Neuronal stem cell (in vitro differentiated cells): ENCODE data around the gene LRP1B.
A peak's percentile ranks its signal among the peaks of the same experiment; 100 is the strongest.

Experiments used
- DNase-seq: peaks from one replicate; pipeline ENCODE4 v3.0.0-alpha.2; 2013; ENCODE audit warnings: low spot score
- H2AFZ ChIP-seq: one replicate; pipeline ENCODE4 v1.6.1; 2013; ENCODE audit warnings: mild to moderate bottlenecking, low read length, inconsistent platforms
- H2AK5ac ChIP-seq: 2 replicates; pipeline ENCODE4 v1.6.1; 2013; ENCODE audit warnings: low read depth, mild to moderate bottlenecking, inconsistent platforms, low read length, moderate library complexity, mixed read lengths
- H2BK120ac ChIP-seq: 2 replicates; pipeline ENCODE4 v1.6.1; 2013; ENCODE audit warnings: low read depth, mild to moderate bottlenecking, inconsistent platforms, low read length, moderate library complexity, mixed read lengths
- H2BK12ac ChIP-seq: one replicate; pipeline ENCODE4 v1.6.1; 2013; ENCODE audit warnings: low read length, inconsistent platforms
- H2BK15ac ChIP-seq: 2 replicates; pipeline ENCODE4 v1.6.1; 2013; ENCODE audit warnings: mild to moderate bottlenecking, low read length, inconsistent platforms, mixed read lengths
- H2BK5ac ChIP-seq: one replicate; pipeline ENCODE4 v1.6.1; 2013; ENCODE audit warnings: inconsistent platforms, mild to moderate bottlenecking, low read length, moderate library complexity
- H3K14ac ChIP-seq: one replicate; pipeline ENCODE4 v1.6.1; 2013; ENCODE audit warnings: low read length, inconsistent platforms
- H3K18ac ChIP-seq: 2 replicates; pipeline ENCODE4 v1.6.1; 2013; ENCODE audit warnings: low read length, inconsistent platforms
- H3K23ac ChIP-seq: 2 replicates; pipeline ENCODE4 v1.6.1; 2013; ENCODE audit warnings: low read depth, mild to moderate bottlenecking, mixed read lengths, low read length, inconsistent platforms; ENCODE audit not compliant: poor library complexity
- H3K27ac ChIP-seq: replicated peaks from 3 replicates; pipeline ENCODE4 v1.5.1; 2013; ENCODE audit warnings: low read length, inconsistent platforms
- H3K27me3 ChIP-seq, 3 experiments: 2 replicates each; pipeline ENCODE4 v1.6.1; 2013; ENCODE audit warnings: low read length in 3 of 3, mild to moderate bottlenecking in 2 of 3, inconsistent platforms in 1 of 3, low read depth in 1 of 3, mixed read lengths in 1 of 3, moderate library complexity in 1 of 3; ENCODE audit not compliant: control insufficient read depth in 3 of 3, insufficient read depth in 3 of 3
- H3K36me3 ChIP-seq, 2 donors: replicated peaks in 1 of 2; 2 replicates each; pipeline ENCODE4 v1.6.1; 2013; ENCODE audit warnings: low read length in 2 of 2; ENCODE audit not compliant: control insufficient read depth in 2 of 2, insufficient read depth in 2 of 2
- H3K4ac ChIP-seq: 2 replicates; pipeline ENCODE4 v1.6.1; 2013; ENCODE audit warnings: inconsistent platforms, mild to moderate bottlenecking, low read length, moderate library complexity
- H3K4me1 ChIP-seq, 2 donors: 1 replicate in 1 of 2; 2 replicates in 1 of 2; pipeline ENCODE4 v1.6.1; 2013; ENCODE audit warnings: low read length in 2 of 2, low read depth in 1 of 2; ENCODE audit not compliant: control insufficient read depth in 2 of 2, insufficient read depth in 1 of 2
- H3K4me2 ChIP-seq: one replicate; pipeline ENCODE4 v1.6.1; 2013; ENCODE audit warnings: mild to moderate bottlenecking, low read length, inconsistent platforms; ENCODE audit not compliant: insufficient read depth, poor library complexity, severe bottlenecking
- H3K4me3 ChIP-seq, 2 donors: 2 replicates each; pipeline ENCODE4 v1.5.1; 2013; ENCODE audit warnings: low read length in 2 of 2, mild to moderate bottlenecking in 2 of 2, inconsistent platforms in 1 of 2, moderate library complexity in 1 of 2
- H3K79me1 ChIP-seq: one replicate; pipeline ENCODE4 v1.6.1; 2013; ENCODE audit warnings: low read depth, mild to moderate bottlenecking, inconsistent platforms, low read length, moderate library complexity
- H3K9ac ChIP-seq: one replicate; pipeline ENCODE4 v1.6.1; 2013; ENCODE audit warnings: mild to moderate bottlenecking, low read depth, low read length, inconsistent platforms; ENCODE audit not compliant: poor library complexity
- H3K9me3 ChIP-seq, 2 donors: replicated peaks in 1 of 2; 2 replicates each; pipeline versions ENCODE3 to v1.6.1; 2013; ENCODE audit warnings: low read length in 2 of 2, mild to moderate bottlenecking in 2 of 2, inconsistent platforms in 1 of 2, low read depth in 1 of 2, mixed read lengths in 1 of 2, moderate library complexity in 1 of 2; ENCODE audit not compliant: control insufficient read depth in 2 of 2, insufficient read depth in 1 of 2
- H4K8ac ChIP-seq: one replicate; pipeline ENCODE4 v1.6.1; 2013; ENCODE audit warnings: low read depth, mild to moderate bottlenecking, inconsistent platforms, low read length, moderate library complexity
- H4K91ac ChIP-seq: one replicate; pipeline ENCODE4 v1.6.1; 2013; ENCODE audit warnings: low read length, low read depth, mild to moderate bottlenecking, inconsistent platforms; ENCODE audit not compliant: poor library complexity
- WGBS, 2 donors: extraction: QIAGEN DNeasy Blood & Tissue Kit; methylation state at CpG; one replicate each; pipeline ENCODE4 v1.1.7; 2013; ENCODE audit warnings: missing lambda C conversion rate in 2 of 2, mixed read lengths in 1 of 2; ENCODE audit not compliant: insufficient read length in 2 of 2, insufficient replicate concordance in 1 of 2; ENCODE audit errors: extremely low coverage in 2 of 2; 5-methylcytosine and 5-hydroxymethylcytosine counted together

LRP1B gene

GRCh38 chr2:141020346-141020745 is 1110.5 kb downstream of the LRP1B start:
- H2BK5ac ChIP-seq, result no peak overlapping the region
- DNase-seq, result no peak
- H3K9ac ChIP-seq, result no peak overlapping the region
- no peak overlapping the region for H4K91ac ChIP-seq
- H3K27me3 ChIP-seq, result no peaks in the 10 kb centered on the region
- H3K4me1 ChIP-seq, result no peaks in the 10 kb centered on the region
- no peak overlapping the region for H3K18ac ChIP-seq
- no peak overlapping the region for H2BK120ac ChIP-seq
- no CpG with 5 or more reads among the region's 3 CpGs for WGBS, 2 donors
- no peak overlapping the region for H2BK12ac ChIP-seq
- no peak overlapping the region for H3K27ac ChIP-seq
- H2BK15ac ChIP-seq, result no peak overlapping the region
- H3K4ac ChIP-seq, result no peak overlapping the region
- H3K23ac ChIP-seq, result no peak overlapping the region
- no peak overlapping the region for H3K4me3 ChIP-seq
- no peak overlapping the region for H3K14ac ChIP-seq
- H3K79me1 ChIP-seq, result no peaks in the 10 kb centered on the region
- H3K4me2 ChIP-seq, result no peak overlapping the region
- no peak overlapping the region for H4K8ac ChIP-seq
- H3K36me3 ChIP-seq, result no peaks in the 10 kb centered on the region
- no peak overlapping the region for H2AK5ac ChIP-seq
- no peak overlapping the region for H2AFZ ChIP-seq
- no peaks in the 10 kb centered on the region for H3K9me3 ChIP-seq

- H3K4me1 ChIP-seq, result no peaks in the 10 kb centered on the region
- no peaks in the 10 kb centered on the region for H3K79me1 ChIP-seq
- no peak overlapping the region for H3K9ac ChIP-seq
- no peaks in the 10 kb centered on the region for H3K9me3 ChIP-seq
- H2AFZ ChIP-seq, result peak overlapping the region; percentile 24
- no peak overlapping the region for H4K91ac ChIP-seq
- H3K14ac ChIP-seq, result no peak overlapping the region
- H2BK12ac ChIP-seq, result no peak overlapping the region
- H3K27me3 ChIP-seq, result no peaks in the 10 kb centered on the region
- H2BK15ac ChIP-seq, result no peak overlapping the region
- no peak overlapping the region for H3K18ac ChIP-seq
- H2AK5ac ChIP-seq, result no peak overlapping the region
- H3K27ac ChIP-seq, result no peak overlapping the region
- no CpG with 5 or more reads among the region's 4 CpGs for WGBS, 2 donors
- no peak overlapping the region for H4K8ac ChIP-seq
- no peak overlapping the region for H2BK120ac ChIP-seq
- H3K4me3 ChIP-seq, result no peak overlapping the region
- H3K23ac ChIP-seq, result no peak overlapping the region
- no peaks in the 10 kb centered on the region for H3K36me3 ChIP-seq
- no peak overlapping the region for H3K4me2 ChIP-seq
- no peak overlapping the region for H2BK5ac ChIP-seq
- H3K4ac ChIP-seq, result no peak overlapping the region
- no peak for DNase-seq
Measured at GRCh38 chr2:141015341-141016047, 1115.3 kb downstream of the LRP1B start.

GRCh38 chr2:141003967-141004657 is 1126.7 kb downstream of the LRP1B start:
- Histone ChIP-seq H3K36me3 (no peaks in the 10 kb centered on the region), H2BK12ac (no peak overlapping the region), H2AK5ac (no peak overlapping the region), H3K27me3 (no peaks in the 10 kb centered on the region), H3K18ac (no peak overlapping the region), H3K4ac (no peak overlapping the region), H2AFZ (no peak overlapping the region), H3K23ac (no peak overlapping the region), H3K4me1 (no peaks in the 10 kb centered on the region), H2BK120ac (no peak overlapping the region), H3K27ac (no peak overlapping the region), H3K4me3 (no peak overlapping the region), H4K8ac (no peak overlapping the region), H3K4me2 (no peak overlapping the region), H2BK15ac (no peak overlapping the region), H3K9me3 (no peaks in the 10 kb centered on the region), H4K91ac (no peak overlapping the region), H3K14ac (no peak overlapping the region), H3K9ac (no peak overlapping the region), H2BK5ac (no peak overlapping the region), H3K79me1 (no peaks in the 10 kb centered on the region)
- DNase-seq, result no peak
- WGBS, 2 donors, result no CpG with 5 or more reads among the region's 3 CpGs

- Histone ChIP-seq H2BK12ac (no peak overlapping the region), H3K4me1 (no peaks in the 10 kb centered on the region), H3K18ac (no peak overlapping the region), H3K23ac (no peak overlapping the region), H2BK120ac (no peak overlapping the region), H3K27ac (no peak overlapping the region), H3K4ac (no peak overlapping the region), H4K8ac (no peak overlapping the region), H3K4me3 (no peak overlapping the region), H2AFZ (no peak overlapping the region), H3K9me3 (no peaks in the 10 kb centered on the region), H3K9ac (no peak overlapping the region), H3K14ac (no peak overlapping the region), H2BK15ac (no peak overlapping the region), H3K27me3 (no peaks in the 10 kb centered on the region), H3K36me3 (no peaks in the 10 kb centered on the region), H2BK5ac (no peak overlapping the region), H3K4me2 (no peak overlapping the region), H3K79me1 (no peaks in the 10 kb centered on the region), H4K91ac (no peak overlapping the region), H2AK5ac (no peak overlapping the region)
- WGBS, 2 donors, result no CpG with 5 or more reads among the region's 5 CpGs
- no peak for DNase-seq
Measured at GRCh38 chr2:141001750-141002149, 1129.1 kb downstream of the LRP1B start.
